BE2C (cell line): ENCODE data around the gene RBP3.
"Not testable (repeated sequence)": the region's sequence is repeated elsewhere in the genome, so short reads cannot be mapped to it uniquely, and the experiment has no call there.

Experiments used
- DNase-seq: peaks from one replicate; pipeline ENCODE4 v3.0.0-alpha.2; 2020
- H3K27me3 ChIP-seq: fragments of 250-450 bp; sonication (Bioruptor Pico); 2 replicates; pipeline ENCODE4 v1.5.1; 2020; ENCODE audit warnings: mild to moderate bottlenecking
- H3K36me3 ChIP-seq: fragments of 250-450 bp; sonication (Bioruptor Pico); 2 replicates; pipeline ENCODE4 v1.5.1; 2020; ENCODE audit warnings: mild to moderate bottlenecking
- H3K4me1 ChIP-seq: fragments of 250-450 bp; sonication (Bioruptor Pico); 2 replicates; pipeline ENCODE4 v1.5.1; 2020
- H3K4me3 ChIP-seq: 2 replicates; pipeline ENCODE4 v1.5.1; 2011; ENCODE audit warnings: low read depth, low read length
- H3K9me3 ChIP-seq: fragments of 250-450 bp; sonication (Bioruptor Pico); 2 replicates; pipeline ENCODE4 v1.5.1; 2020
- CTCF ChIP-seq: IDR thresholded peaks from 2 replicates; pipeline ENCODE4 v1.5.1; 2012; ENCODE audit warnings: mild to moderate bottlenecking, low read depth, low read length

RBP3 gene

GRCh38 chr10:47384148-47384921, 36.2 kb downstream of the RBP3 start, which contains the start of gene ZNF488:
ZNF488 (minus strand) TSS chr10:47384293; CDS start chr10:47368829, 15,464 bp downstream.
- no peak for TF ChIP-seq CTCF
- no peaks in the 10 kb centered on the region for H3K9me3 ChIP-seq
- H3K4me1 ChIP-seq, result no peaks in the 10 kb centered on the region
- DNase-seq, result peak; percentile 83
- no peaks in the 10 kb centered on the region for H3K36me3 ChIP-seq
- H3K4me3 ChIP-seq, result peak within 1 kb of the TSS; percentile 66
- peaks cover 11% of the 10 kb centered on the region for H3K27me3 ChIP-seq

GRCh38 chr10:47386104-47386503, 37.9 kb downstream of the RBP3 start:
- not testable (repeated sequence) for H3K36me3 ChIP-seq, H3K4me3 ChIP-seq, DNase-seq, H3K4me1 ChIP-seq, H3K9me3 ChIP-seq
- H3K27me3 ChIP-seq, result peaks cover 14% of the 10 kb centered on the region

- H3K4me1 ChIP-seq, result no peaks in the 10 kb centered on the region
- no peaks in the 10 kb centered on the region for H3K9me3 ChIP-seq
- peaks cover 20% of the 10 kb centered on the region for H3K27me3 ChIP-seq
- no peak overlapping the region for H3K4me3 ChIP-seq
- no peaks in the 10 kb centered on the region for H3K36me3 ChIP-seq
- TF ChIP-seq CTCF, result no peak
- no peak for DNase-seq
Observed at GRCh38 chr10:47388879-47389278, 40.7 kb downstream of the RBP3 start.

GRCh38 chr10:47389619-47390018, 41.5 kb downstream of the RBP3 start:
- no peak for TF ChIP-seq CTCF
- Histone ChIP-seq H3K9me3 (no peaks in the 10 kb centered on the region), H3K27me3 (peaks cover 27% of the 10 kb centered on the region), H3K4me1 (no peaks in the 10 kb centered on the region), H3K4me3 (no peak overlapping the region), H3K36me3 (no peaks in the 10 kb centered on the region)
- DNase-seq, result no peak

GRCh38 chr10:47396311-47396717, 48.2 kb downstream of the RBP3 start:
- no peaks in the 10 kb centered on the region for H3K36me3 ChIP-seq
- no peak overlapping the region for H3K4me3 ChIP-seq
- DNase-seq, result no peak
- no peak for TF ChIP-seq CTCF
- peaks cover 48% of the 10 kb centered on the region for H3K27me3 ChIP-seq
- H3K9me3 ChIP-seq, result no peaks in the 10 kb centered on the region
- H3K4me1 ChIP-seq, result no peaks in the 10 kb centered on the region

- Histone ChIP-seq H3K9me3 (no peaks in the 10 kb centered on the region), H3K27me3 (peaks cover 44% of the 10 kb centered on the region), H3K4me3 (no peak overlapping the region), H3K36me3 (no peaks in the 10 kb centered on the region), H3K4me1 (no peaks in the 10 kb centered on the region)
- DNase-seq, result no peak
- TF ChIP-seq CTCF, result no peak
Observed at GRCh38 chr10:47397256-47397655, 49.1 kb downstream of the RBP3 start.

- TF ChIP-seq CTCF, result no peak
- Histone ChIP-seq H3K4me1 (no peaks in the 10 kb centered on the region), H3K9me3 (no peaks in the 10 kb centered on the region), H3K27me3 (peaks cover 19% of the 10 kb centered on the region), H3K4me3 (no peak overlapping the region), H3K36me3 (no peaks in the 10 kb centered on the region)
- no peak for DNase-seq
Observed at GRCh38 chr10:47400251-47400650, 52.1 kb downstream of the RBP3 start.
